Muscle of leg (tissue), 11 donors: ENCODE results near the gene MOGAT1. TPM values are rescaled to one million over a fixed set of nuclear protein-coding genes. Genes with fewer than 3 reads are reported as not detected.
"Not testable (repeated sequence)": the region's sequence is repeated elsewhere in the genome, so short reads cannot be mapped to it uniquely, and the experiment has no call there.

Experiments
- DNase-seq: peaks from one replicate; pipeline ENCODE4 v3.0.0; 2013
- H3K27ac ChIP-seq: one replicate; pipeline ENCODE4 v1.5.1; 2013; ENCODE audit warnings: mild to moderate bottlenecking, low read length, control low read depth
- H3K27me3 ChIP-seq: one replicate; pipeline ENCODE4 v1.6.1; 2013; ENCODE audit warnings: low read length; ENCODE audit not compliant: control insufficient read depth, insufficient read depth
- H3K36me3 ChIP-seq: one replicate; pipeline ENCODE4 v1.6.1; 2013; ENCODE audit warnings: low read length; ENCODE audit not compliant: control insufficient read depth, insufficient read depth
- H3K4me1 ChIP-seq: one replicate; pipeline ENCODE4 v1.6.1; 2013; ENCODE audit warnings: low read length; ENCODE audit not compliant: control insufficient read depth, insufficient read depth
- H3K4me3 ChIP-seq: one replicate; pipeline ENCODE4 v1.5.1; 2013; ENCODE audit warnings: low read length, control low read depth
- H3K9me3 ChIP-seq: replicated peaks from 2 replicates; pipeline ENCODE4 v1.6.1; 2013; ENCODE audit warnings: low read depth, low read length; ENCODE audit not compliant: control insufficient read depth
- WGBS: methylation state at CpG from one replicate; pipeline ENCODE4 v1.1.5; 2013; ENCODE audit warnings: missing lambda C conversion rate; ENCODE audit not compliant: insufficient coverage; 5-methylcytosine and 5-hydroxymethylcytosine counted together
- polyA plus RNA-seq, 8 donors: library from polyadenylated mRNA; unstranded; fragments of 120-200 nt; gene quantifications; one replicate each; pipeline versions ENCODE4 v1.2.1 to v1.2.3, GENCODE V29; 2013; ENCODE audit warnings: inconsistent platforms in 1 of 8, low replicate concordance in 1 of 8; ENCODE audit not compliant: insufficient read length in 8 of 8, insufficient read depth in 1 of 8
- total RNA-seq: library from RNA; stranded (reverse); fragments of 120-200 nt; gene quantifications from one replicate; pipeline ENCODE4 v1.2.4, GENCODE V29; 2013

MOGAT1 gene
- total and polyA plus RNA-seq, 9 donors: not detected

- H3K36me3 ChIP-seq: no peaks in the 10 kb centered on the region
- no peaks in the 10 kb centered on the region for H3K27me3 ChIP-seq
- no peaks in the 10 kb centered on the region for H3K9me3 ChIP-seq
- whole genome bisulfite sequencing: 85% methylated on average over 4 of the region's 13 CpGs
- peak; percentile 28 for DNase-seq
- H3K4me1 ChIP-seq: peaks cover 30% of the 10 kb centered on the region
- H3K27ac ChIP-seq: peak overlapping the region; percentile 88
- H3K4me3 ChIP-seq: no peak overlapping the region
Observed at GRCh38 chr2:222751821-222752719, 80.6 kb downstream of the MOGAT1 start.

GRCh38 chr2:222752746-222753145 is 81.3 kb downstream of the MOGAT1 start:
- Histone ChIP-seq H3K36me3 (no peaks in the 10 kb centered on the region), H3K27ac (peak overlapping the region; percentile 88), H3K27me3 (no peaks in the 10 kb centered on the region), H3K4me1 (peaks cover 31% of the 10 kb centered on the region), H3K9me3 (no peaks in the 10 kb centered on the region), H3K4me3 (no peak overlapping the region)
- peak; percentile 37 for DNase-seq
- WGBS: 23% methylated on average over 3 of the region's 5 CpGs

GRCh38 chr2:222753251-222753824 is 81.9 kb downstream of the MOGAT1 start:
- Histone ChIP-seq H3K4me3 (no peak overlapping the region), H3K4me1 (peaks cover 31% of the 10 kb centered on the region), H3K27me3 (no peaks in the 10 kb centered on the region), H3K36me3 (no peaks in the 10 kb centered on the region), H3K9me3 (no peaks in the 10 kb centered on the region), H3K27ac (peak overlapping the region; percentile 88)
- peak; percentile 97 for DNase-seq
- WGBS: no CpG with 5 or more reads among the region's 2 CpGs

- DNase-seq: peak; percentile 89
- H3K27me3 ChIP-seq: no peaks in the 10 kb centered on the region
- H3K4me1 ChIP-seq: peaks cover 31% of the 10 kb centered on the region
- H3K36me3 ChIP-seq: no peaks in the 10 kb centered on the region
- WGBS: 82% methylated on average over 1 of the region's 1 CpG
- peak overlapping the region; percentile 88 for H3K27ac ChIP-seq
- H3K4me3 ChIP-seq: no peak overlapping the region
- no peaks in the 10 kb centered on the region for H3K9me3 ChIP-seq
Observed at GRCh38 chr2:222754324-222754930, 83.0 kb downstream of the MOGAT1 start.

GRCh38 chr2:222755593-222755992 is 84.1 kb downstream of the MOGAT1 start:
- not testable (repeated sequence) for DNase-seq, H3K4me3 ChIP-seq, H3K36me3 ChIP-seq, H3K27me3 ChIP-seq, H3K9me3 ChIP-seq, H3K27ac ChIP-seq
- peaks cover 31% of the 10 kb centered on the region for H3K4me1 ChIP-seq
- 55% methylated on average over 2 of the region's 5 CpGs for WGBS

- DNase-seq: no peak
- Histone ChIP-seq H3K9me3 (no peaks in the 10 kb centered on the region), H3K4me1 (peaks cover 31% of the 10 kb centered on the region), H3K27me3 (no peaks in the 10 kb centered on the region), H3K4me3 (no peak overlapping the region), H3K36me3 (no peaks in the 10 kb centered on the region), H3K27ac (no peak overlapping the region)
- WGBS: 54% methylated on average over 3 of the region's 3 CpGs
Observed at GRCh38 chr2:222756362-222756831, 84.9 kb downstream of the MOGAT1 start.

GRCh38 chr2:222756951-222757650 is 85.6 kb downstream of the MOGAT1 start:
- Histone ChIP-seq H3K4me3 (no peak overlapping the region), H3K4me1 (peaks cover 27% of the 10 kb centered on the region), H3K36me3 (no peaks in the 10 kb centered on the region), H3K9me3 (no peaks in the 10 kb centered on the region), H3K27me3 (no peaks in the 10 kb centered on the region), H3K27ac (no peak overlapping the region)
- DNase-seq: peak; percentile 50
- no CpG with 5 or more reads among the region's 5 CpGs for WGBS

Other genes with a start within 250 kb of the MOGAT1 start
- gene SGPP2, start 247.1 kb upstream of the MOGAT1 start, total RNA-seq: not detected
- gene SGPP2, start 247.1 kb upstream of the MOGAT1 start, polyA plus RNA-seq: 1 to 10 TPM in 4 of 8 donors, under 1 TPM in 4; 0.23 to 2.9 (median 1.0) TPM
- 14.6 TPM for gene FARSB, start 15.6 kb upstream of the MOGAT1 start, total RNA-seq
- 10 to 100 TPM; 20.6 to 26.8 (median 23.7) TPM for gene FARSB, start 15.6 kb upstream of the MOGAT1 start, polyA plus RNA-seq
- 48.2 TPM for gene ACSL3, start 189.4 kb downstream of the MOGAT1 start, total RNA-seq
- 10 to 100 TPM; 28.3 to 55.9 (median 45.7) TPM for gene ACSL3, start 189.4 kb downstream of the MOGAT1 start, polyA plus RNA-seq